ENCODE measurements around the gene CPNE7.

The CPNE7 gene

DNA sequence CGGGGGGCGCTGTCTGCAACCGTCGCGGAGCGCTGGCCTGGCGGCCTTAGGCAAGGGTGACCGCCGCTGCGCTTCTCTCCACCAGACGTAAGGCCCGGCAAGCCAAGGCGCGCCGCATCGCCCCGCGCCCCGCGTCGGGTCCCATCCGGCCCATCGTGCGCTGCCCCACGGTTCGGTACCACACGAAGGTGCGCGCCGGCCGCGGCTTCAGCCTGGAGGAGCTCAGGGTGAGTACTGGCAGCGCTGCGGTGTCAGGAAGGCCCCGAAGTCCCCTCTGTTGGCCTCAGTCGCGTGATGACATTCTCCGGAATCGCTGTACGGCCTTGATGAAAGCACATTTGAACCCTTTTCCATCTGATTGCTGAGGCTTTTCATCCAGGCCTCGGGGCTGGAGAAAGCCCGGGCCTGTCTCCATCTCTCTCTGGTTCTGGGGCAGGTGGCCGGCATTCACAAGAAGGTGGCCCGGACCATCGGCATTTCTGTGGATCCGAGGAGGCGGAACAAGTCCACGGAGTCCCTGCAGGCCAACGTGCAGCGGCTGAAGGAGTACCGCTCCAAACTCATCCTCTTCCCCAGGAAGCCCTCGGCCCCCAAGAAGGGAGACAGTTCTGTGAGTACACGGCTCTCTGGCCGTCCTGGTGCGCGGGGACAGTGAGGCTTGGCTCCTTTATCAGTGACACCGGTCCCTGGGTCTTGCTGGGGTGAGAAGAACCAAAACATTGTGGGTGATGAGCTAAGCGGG, 14.2 kb upstream of the CPNE7 start:
- TF ChIP-seq TCF12 (IDR thresholded peaks at IDR 0.05; ENCODE audit: low read depth): no peak
- TF ChIP-seq ZBTB7A (IDR thresholded peaks at IDR 0.05; ENCODE audit: low read depth): no peak
- TF ChIP-seq, protein P1, sequence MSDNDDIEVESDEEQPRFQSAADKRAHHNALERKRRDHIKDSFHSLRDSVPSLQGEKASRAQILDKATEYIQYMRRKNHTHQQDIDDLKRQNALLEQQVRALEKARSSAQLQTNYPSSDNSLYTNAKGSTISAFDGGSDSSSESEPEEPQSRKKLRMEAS (IDR thresholded peaks at IDR 0.05): no peak
- no peak for TF ChIP-seq EGR1 (IDR thresholded peaks at IDR 0.05)
- TF ChIP-seq, protein P2, sequence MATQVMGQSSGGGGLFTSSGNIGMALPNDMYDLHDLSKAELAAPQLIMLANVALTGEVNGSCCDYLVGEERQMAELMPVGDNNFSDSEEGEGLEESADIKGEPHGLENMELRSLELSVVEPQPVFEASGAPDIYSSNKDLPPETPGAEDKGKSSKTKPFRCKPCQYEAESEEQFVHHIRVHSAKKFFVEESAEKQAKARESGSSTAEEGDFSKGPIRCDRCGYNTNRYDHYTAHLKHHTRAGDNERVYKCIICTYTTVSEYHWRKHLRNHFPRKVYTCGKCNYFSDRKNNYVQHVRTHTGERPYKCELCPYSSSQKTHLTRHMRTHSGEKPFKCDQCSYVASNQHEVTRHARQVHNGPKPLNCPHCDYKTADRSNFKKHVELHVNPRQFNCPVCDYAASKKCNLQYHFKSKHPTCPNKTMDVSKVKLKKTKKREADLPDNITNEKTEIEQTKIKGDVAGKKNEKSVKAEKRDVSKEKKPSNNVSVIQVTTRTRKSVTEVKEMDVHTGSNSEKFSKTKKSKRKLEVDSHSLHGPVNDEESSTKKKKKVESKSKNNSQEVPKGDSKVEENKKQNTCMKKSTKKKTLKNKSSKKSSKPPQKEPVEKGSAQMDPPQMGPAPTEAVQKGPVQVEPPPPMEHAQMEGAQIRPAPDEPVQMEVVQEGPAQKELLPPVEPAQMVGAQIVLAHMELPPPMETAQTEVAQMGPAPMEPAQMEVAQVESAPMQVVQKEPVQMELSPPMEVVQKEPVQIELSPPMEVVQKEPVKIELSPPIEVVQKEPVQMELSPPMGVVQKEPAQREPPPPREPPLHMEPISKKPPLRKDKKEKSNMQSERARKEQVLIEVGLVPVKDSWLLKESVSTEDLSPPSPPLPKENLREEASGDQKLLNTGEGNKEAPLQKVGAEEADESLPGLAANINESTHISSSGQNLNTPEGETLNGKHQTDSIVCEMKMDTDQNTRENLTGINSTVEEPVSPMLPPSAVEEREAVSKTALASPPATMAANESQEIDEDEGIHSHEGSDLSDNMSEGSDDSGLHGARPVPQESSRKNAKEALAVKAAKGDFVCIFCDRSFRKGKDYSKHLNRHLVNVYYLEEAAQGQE (IDR thresholded peaks at IDR 0.05; ENCODE audit: low read depth): no peak
- no peak for TF ChIP-seq TEAD4 (IDR thresholded peaks at IDR 0.05)
- no peak for TF ChIP-seq EP300 (IDR thresholded peaks at IDR 0.05; ENCODE audit: borderline replicate concordance)
- TF ChIP-seq RAD21 (IDR thresholded peaks at IDR 0.05; ENCODE audit: low read depth): no peak
- TF ChIP-seq, protein P3, sequence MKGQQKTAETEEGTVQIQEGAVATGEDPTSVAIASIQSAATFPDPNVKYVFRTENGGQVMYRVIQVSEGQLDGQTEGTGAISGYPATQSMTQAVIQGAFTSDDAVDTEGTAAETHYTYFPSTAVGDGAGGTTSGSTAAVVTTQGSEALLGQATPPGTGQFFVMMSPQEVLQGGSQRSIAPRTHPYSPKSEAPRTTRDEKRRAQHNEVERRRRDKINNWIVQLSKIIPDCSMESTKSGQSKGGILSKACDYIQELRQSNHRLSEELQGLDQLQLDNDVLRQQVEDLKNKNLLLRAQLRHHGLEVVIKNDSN (IDR thresholded peaks at IDR 0.05): no peak
- TF ChIP-seq YY1 (IDR thresholded peaks at IDR 0.05; ENCODE audit: low read depth): no peak
- TF ChIP-seq TAF1 (IDR thresholded peaks at IDR 0.05; ENCODE audit: low read depth): no peak
- no peak for TF ChIP-seq CEBPB (IDR thresholded peaks at IDR 0.05)
- no peak for TF ChIP-seq NFIC (IDR thresholded peaks at IDR 0.05)
- no peak for TF ChIP-seq FOXM1 (IDR thresholded peaks at IDR 0.05; ENCODE audit: borderline replicate concordance, low read depth)
- TF ChIP-seq CREB1 (IDR thresholded peaks at IDR 0.05; ENCODE audit: low read depth): no peak

DNA sequence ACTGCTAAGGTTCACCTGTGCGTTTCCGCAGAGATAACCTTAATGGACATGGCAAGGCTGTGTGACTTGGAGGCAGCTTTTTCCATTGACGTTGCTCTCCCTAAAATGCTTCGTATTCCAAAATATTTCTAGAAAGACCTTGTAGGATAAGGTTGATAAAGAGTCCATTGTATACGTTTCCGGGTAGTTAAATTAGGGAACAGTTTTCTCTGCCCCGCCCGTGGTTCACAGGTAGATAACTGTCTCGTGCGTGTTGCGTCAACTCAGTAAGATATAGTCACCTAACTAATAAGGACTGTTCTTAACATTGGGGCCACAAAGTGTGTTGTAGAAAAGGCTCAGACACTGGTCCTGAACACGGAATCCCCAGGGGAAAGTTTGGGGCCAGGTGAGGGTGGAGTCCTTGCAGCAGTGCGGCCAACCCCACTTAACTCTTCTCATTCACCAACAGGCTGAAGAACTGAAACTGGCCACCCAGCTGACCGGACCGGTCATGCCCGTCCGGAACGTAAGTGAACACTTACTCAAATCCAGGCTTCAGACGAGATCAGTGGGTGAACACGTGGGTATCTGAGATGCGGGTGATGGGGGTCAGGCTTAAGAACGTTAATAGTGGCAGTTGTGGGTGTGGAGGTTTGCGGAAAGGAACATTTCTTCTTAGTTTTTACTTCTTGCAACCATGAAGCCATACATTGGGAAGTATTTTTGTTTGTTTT, 13.5 kb upstream of the CPNE7 start:
- TF ChIP-seq RAD21 (IDR thresholded peaks at IDR 0.05; ENCODE audit: low read depth) (no peak), EGR1 (IDR thresholded peaks at IDR 0.05) (no peak), CEBPB (IDR thresholded peaks at IDR 0.05) (no peak), ZBTB7A (IDR thresholded peaks at IDR 0.05; ENCODE audit: low read depth) (no peak), YY1 (IDR thresholded peaks at IDR 0.05; ENCODE audit: low read depth) (no peak), TEAD4 (IDR thresholded peaks at IDR 0.05) (no peak), EP300 (IDR thresholded peaks at IDR 0.05; ENCODE audit: borderline replicate concordance) (no peak), FOXM1 (IDR thresholded peaks at IDR 0.05; ENCODE audit: borderline replicate concordance, low read depth) (no peak), CREB1 (IDR thresholded peaks at IDR 0.05; ENCODE audit: low read depth) (no peak)
- TF ChIP-seq, protein P2 (IDR thresholded peaks at IDR 0.05; ENCODE audit: low read depth): no peak
- TF ChIP-seq, protein P3 (IDR thresholded peaks at IDR 0.05): no peak

DNA sequence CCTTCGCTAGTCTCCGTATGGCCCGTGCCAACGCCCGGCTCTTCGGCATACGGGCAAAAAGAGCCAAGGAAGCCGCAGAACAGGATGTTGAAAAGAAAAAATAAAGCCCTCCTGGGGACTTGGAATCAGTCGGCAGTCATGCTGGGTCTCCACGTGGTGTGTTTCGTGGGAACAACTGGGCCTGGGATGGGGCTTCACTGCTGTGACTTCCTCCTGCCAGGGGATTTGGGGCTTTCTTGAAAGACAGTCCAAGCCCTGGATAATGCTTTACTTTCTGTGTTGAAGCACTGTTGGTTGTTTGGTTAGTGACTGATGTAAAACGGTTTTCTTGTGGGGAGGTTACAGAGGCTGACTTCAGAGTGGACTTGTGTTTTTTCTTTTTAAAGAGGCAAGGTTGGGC, 12.6 kb upstream of the CPNE7 start:
- no peak for TF ChIP-seq CEBPB (IDR thresholded peaks at IDR 0.05)
- TF ChIP-seq FOXM1 (IDR thresholded peaks at IDR 0.05; ENCODE audit: borderline replicate concordance, low read depth): no peak
- TF ChIP-seq YY1 (IDR thresholded peaks at IDR 0.05; ENCODE audit: low read depth): no peak
- no peak for TF ChIP-seq EP300 (IDR thresholded peaks at IDR 0.05; ENCODE audit: borderline replicate concordance)
- TF ChIP-seq ZBTB7A (IDR thresholded peaks at IDR 0.05; ENCODE audit: low read depth): no peak
- no peak for TF ChIP-seq TEAD4 (IDR thresholded peaks at IDR 0.05)
- TF ChIP-seq NFIC (IDR thresholded peaks at IDR 0.05): no peak
- TF ChIP-seq, protein P3 (IDR thresholded peaks at IDR 0.05): no peak
- no peak for TF ChIP-seq CREB1 (IDR thresholded peaks at IDR 0.05; ENCODE audit: low read depth)
- TF ChIP-seq, protein P1 (IDR thresholded peaks at IDR 0.05): no peak
- no peak for TF ChIP-seq EGR1 (IDR thresholded peaks at IDR 0.05)
- TF ChIP-seq TCF12 (IDR thresholded peaks at IDR 0.05; ENCODE audit: low read depth): no peak
- no peak for TF ChIP-seq TAF1 (IDR thresholded peaks at IDR 0.05; ENCODE audit: low read depth)
- TF ChIP-seq RAD21 (IDR thresholded peaks at IDR 0.05; ENCODE audit: low read depth): no peak
- TF ChIP-seq, protein P2 (IDR thresholded peaks at IDR 0.05; ENCODE audit: low read depth): no peak

Measured in Ishikawa (cell line).